Esophagus squamous epithelium (tissue), 5 donors: ENCODE measurements around the gene CNNM4. TPM values are rescaled to one million over a fixed set of nuclear protein-coding genes. Genes with fewer than 3 reads are reported as not detected.

Experiments
- DNase-seq: peaks from one replicate; lab custom pipeline; 2025; lab: John Stamatoyannopoulos, UW
- H3K27ac ChIP-seq, 4 donors: fragments of 200-600 bp; sonication (generic); one replicate each; pipeline ENCODE4 v1.5.1; 2016 to 2019; ENCODE audit warnings: mild to moderate bottlenecking in 1 of 4
- H3K27me3 ChIP-seq, 4 donors: fragments of 200-600 bp; sonication (generic); 1 replicate in 3 of 4; 2 replicates in 1 of 4; pipeline versions ENCODE4 v1.5.1 to v1.6.0; 2017 to 2021; ENCODE audit warnings: antibody characterized with exemption in 1 of 4
- H3K36me3 ChIP-seq, 3 donors: fragments of 200-600 bp; sonication (generic); one replicate each; pipeline ENCODE4 v1.5.1; 2016 to 2019
- H3K4me1 ChIP-seq, 3 donors: fragments of 200-600 bp; sonication (generic); one replicate each; pipeline ENCODE4 v1.5.1; 2017 to 2019
- H3K4me3 ChIP-seq, 4 donors: fragments of 200-600 bp; sonication (generic); 1 replicate in 3 of 4; 2 replicates in 1 of 4; pipeline ENCODE4 v1.5.1; 2016 to 2019; ENCODE audit warnings: mild to moderate bottlenecking in 2 of 4, moderate library complexity in 1 of 4
- H3K9me3 ChIP-seq, 3 donors: fragments of 200-600 bp; sonication (generic); one replicate each; pipeline ENCODE4 v1.5.1; 2016 to 2019
- CTCF ChIP-seq, 6 experiments: fragments of 450-650 bp in 4 of 6; fragments of 200-600 bp in 2 of 6; sonication (generic) in 2 of 6; IDR thresholded peaks; one replicate each; pipeline ENCODE4 v1.5.1; 2016 to 2019; ENCODE audit warnings: antibody characterized with exemption in 6 of 6, mild to moderate bottlenecking in 4 of 6, moderate library complexity in 4 of 6
- POLR2A ChIP-seq, 4 donors: fragments of 450-650 bp; IDR thresholded peaks; one replicate each; pipeline ENCODE4 v1.6.1; 2017; ENCODE audit warnings: antibody characterized with exemption in 4 of 4, mild to moderate bottlenecking in 4 of 4, moderate library complexity in 3 of 4
- WGBS, 2 donors: methylation state at CpG; one replicate each; pipeline ENCODE4 v1.1.5; 2018; 5-methylcytosine and 5-hydroxymethylcytosine counted together
- intact Hi-C: fragments of 100-400 bp; cut with DNase I; formaldehyde crosslinking; loops from one replicate; pipeline ENCODE4 v1.15.0; 2022
- total RNA-seq, 4 donors: library from RNA; depleted of rRNA; stranded (reverse); fragments of >200 nt; gene quantifications; one replicate each; pipeline ENCODE4 v1.1.0, GENCODE V29; 2016
- donor health status: DM: yes; HTN: yes; CAD: no.

Gene CNNM4
- total RNA-seq, 4 donors from 2014 or later = 3.4 to 8.5 (median 6.7) TPM

- WGBS, 2 donors = 92 to 98% methylated on average over 2 to 8 of the region's 23 CpGs
- Histone ChIP-seq H3K27me3 (no peaks in the 10 kb centered on the region), H3K4me3 (no peak overlapping the region), H3K9me3 (no peaks in the 10 kb centered on the region), H3K27ac (no peak overlapping the region), H3K36me3 (peaks cover 0 to 50% (median 6%) of the 10 kb centered on the region in 3 donors), H3K4me1 (peaks cover 0 to 10% (median 0%) of the 10 kb centered on the region in 3 donors)
- intact Hi-C loops = no loop called here
- DNase-seq = no peak
- TF ChIP-seq CTCF (IDR thresholded peaks at IDR 0.05) (no peak), POLR2A (IDR thresholded peaks at IDR 0.05) (no peak)
Measured at GRCh38 chr2:96797066-96797625, 36.4 kb downstream of the CNNM4 start.

- DNase-seq = no peak
- WGBS, 2 donors = 62 to 91% methylated on average over 11 to 19 of the region's 23 CpGs
- no peaks in the 10 kb centered on the region for H3K27me3 ChIP-seq
- H3K27ac ChIP-seq = no peak overlapping the region
- H3K4me1 ChIP-seq = peaks cover 0 to 10% (median 0%) of the 10 kb centered on the region in 3 donors
- no peaks in the 10 kb centered on the region for H3K9me3 ChIP-seq
- intact Hi-C loops = no loop called here
- TF ChIP-seq POLR2A (IDR thresholded peaks at IDR 0.05) (no peak), CTCF (IDR thresholded peaks at IDR 0.05) (no peak)
- H3K36me3 ChIP-seq = peaks cover 0 to 64% (median 6%) of the 10 kb centered on the region in 3 donors
- no peak overlapping the region for H3K4me3 ChIP-seq
Measured at GRCh38 chr2:96798733-96799622, 38.3 kb downstream of the CNNM4 start.

GRCh38 chr2:96799623-96799935, 38.9 kb downstream of the CNNM4 start:
- Histone ChIP-seq H3K4me3 (no peak overlapping the region), H3K9me3 (no peaks in the 10 kb centered on the region), H3K36me3 (peaks cover 0 to 69% (median 6%) of the 10 kb centered on the region in 3 donors), H3K4me1 (peaks cover 0 to 10% (median 0%) of the 10 kb centered on the region in 3 donors), H3K27me3 (no peaks in the 10 kb centered on the region), H3K27ac (no peak overlapping the region)
- DNase-seq = no peak
- no peak for TF ChIP-seq POLR2A (IDR thresholded peaks at IDR 0.05)
- no peak for TF ChIP-seq CTCF (IDR thresholded peaks at IDR 0.05)
- intact Hi-C loops = no loop called here
- WGBS, 2 donors = 65 to 97% methylated on average over 2 to 8 of the region's 8 CpGs

- intact Hi-C loops = no loop called here
- 79 to 87% methylated on average over 6 to 11 of the region's 27 CpGs for WGBS, 2 donors
- Histone ChIP-seq H3K4me1 (peaks cover 0 to 10% (median 0%) of the 10 kb centered on the region in 3 donors), H3K27ac (no peak overlapping the region), H3K9me3 (no peaks in the 10 kb centered on the region), H3K4me3 (no peak overlapping the region), H3K36me3 (peaks cover 0 to 72% (median 6%) of the 10 kb centered on the region in 3 donors), H3K27me3 (no peaks in the 10 kb centered on the region)
- TF ChIP-seq CTCF (IDR thresholded peaks at IDR 0.05) = no peak
- TF ChIP-seq POLR2A (IDR thresholded peaks at IDR 0.05) = no peak
- no peak for DNase-seq
Measured at GRCh38 chr2:96800061-96801004, 39.6 kb downstream of the CNNM4 start.
